GM21786 (cell line): ENCODE measurements around the gene ARF6.
"Not testable (repeated sequence)": the region's sequence is repeated elsewhere in the genome, so short reads cannot be mapped to it uniquely, and the experiment has no call there.

Source experiments
- ATAC-seq: cut with Tn5 transposase; IDR thresholded peaks from one replicate; pipeline ENCODE4 v1.9.1; 2021; ENCODE audit not compliant: unreplicated experiment

Gene ARF6

DNA sequence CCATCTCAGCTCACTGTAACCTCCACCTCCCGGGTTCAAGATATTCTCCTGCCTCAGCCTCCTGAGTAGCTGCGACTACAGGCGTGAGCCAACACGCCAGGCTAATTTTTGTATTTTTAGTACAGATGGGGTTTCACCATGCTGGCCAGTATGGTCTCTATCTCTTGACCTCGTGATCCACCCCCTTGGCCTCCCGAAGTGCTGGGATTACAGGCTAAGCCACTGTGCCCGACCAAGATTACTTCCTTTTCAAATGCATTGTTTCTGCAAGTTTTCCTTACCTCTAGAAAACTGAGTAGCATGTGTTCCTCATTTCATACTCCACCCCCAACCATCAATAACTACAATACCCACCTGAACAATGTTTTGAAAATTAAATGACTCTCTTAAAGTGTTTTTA, 13.1 kb downstream of the ARF6 start:
- no peak for ATAC-seq

DNA sequence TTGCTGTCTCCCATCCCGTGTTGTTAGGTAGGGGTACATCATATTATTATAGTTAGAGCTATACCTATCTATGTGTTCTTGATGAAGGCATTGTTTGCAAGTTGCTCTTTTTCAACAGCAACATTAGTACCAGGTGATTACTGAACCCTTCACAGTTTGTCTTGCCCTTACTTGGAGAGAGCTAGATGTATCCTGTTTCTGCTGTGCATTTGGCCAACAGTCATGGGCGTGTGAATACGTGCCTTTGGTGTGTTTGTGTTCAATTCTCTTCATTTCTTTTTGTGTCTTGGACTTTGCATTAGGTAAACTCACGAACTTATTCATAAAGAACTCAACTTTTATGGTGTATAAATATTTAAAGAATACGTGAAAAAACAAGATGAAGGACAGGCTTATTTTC, 14.3 kb downstream of the ARF6 start:
- ATAC-seq: no peak

DNA sequence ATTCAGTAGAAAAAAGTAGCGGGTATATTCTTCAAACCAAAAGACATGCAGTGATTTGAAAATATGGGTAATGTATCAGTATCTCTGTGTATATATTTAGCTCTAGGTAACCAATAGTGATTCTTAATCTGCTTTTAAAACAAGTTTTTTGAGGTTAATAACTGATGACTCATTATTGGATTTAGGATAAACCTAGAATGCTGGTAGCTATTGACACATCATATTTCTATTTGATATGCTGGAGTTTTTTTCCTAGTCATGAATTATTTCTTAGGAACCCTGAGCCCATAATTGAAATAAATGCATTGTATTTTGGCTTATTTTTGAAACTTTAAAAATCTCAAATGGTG, 15.5 kb downstream of the ARF6 start:
- ATAC-seq: no peak

DNA sequence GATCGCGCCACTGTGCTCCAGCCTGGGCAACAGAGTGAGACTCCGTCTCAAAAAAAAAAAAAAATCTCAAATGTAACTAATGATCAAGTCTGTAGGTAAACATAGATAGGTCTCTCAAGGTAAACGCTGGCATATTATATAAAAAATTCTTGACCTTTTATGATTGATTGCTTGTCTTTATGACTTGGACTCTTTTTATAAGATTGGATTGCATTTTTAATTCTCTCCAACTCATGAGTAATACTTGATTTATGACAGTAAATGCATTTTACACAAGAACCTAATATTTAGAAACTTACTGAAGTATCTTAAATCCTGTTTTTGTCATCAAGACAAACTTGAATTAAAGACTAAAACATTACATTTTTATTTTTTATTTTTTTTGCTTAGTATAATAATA, 16.1 kb downstream of the ARF6 start:
- ATAC-seq: no peak

DNA sequence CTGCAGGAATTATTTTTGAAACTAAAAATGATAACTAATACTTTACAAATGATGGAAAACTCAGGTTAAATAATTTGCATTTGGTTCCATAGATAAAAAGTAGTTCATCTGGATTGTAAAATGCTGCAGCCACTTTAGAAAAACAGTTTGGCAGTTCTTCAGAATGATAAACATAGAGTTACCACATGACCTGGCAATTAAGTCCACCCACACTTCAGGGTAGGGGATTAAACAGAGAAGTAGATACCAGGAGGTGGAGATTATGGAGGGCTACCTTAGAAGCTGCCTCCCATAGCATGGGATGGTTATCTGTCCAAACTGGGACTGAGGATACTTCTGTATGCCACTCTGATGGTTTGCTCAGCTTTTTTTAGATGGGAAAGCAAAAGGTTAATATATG, 22.2 kb downstream of the ARF6 start:
- no peak for ATAC-seq

DNA sequence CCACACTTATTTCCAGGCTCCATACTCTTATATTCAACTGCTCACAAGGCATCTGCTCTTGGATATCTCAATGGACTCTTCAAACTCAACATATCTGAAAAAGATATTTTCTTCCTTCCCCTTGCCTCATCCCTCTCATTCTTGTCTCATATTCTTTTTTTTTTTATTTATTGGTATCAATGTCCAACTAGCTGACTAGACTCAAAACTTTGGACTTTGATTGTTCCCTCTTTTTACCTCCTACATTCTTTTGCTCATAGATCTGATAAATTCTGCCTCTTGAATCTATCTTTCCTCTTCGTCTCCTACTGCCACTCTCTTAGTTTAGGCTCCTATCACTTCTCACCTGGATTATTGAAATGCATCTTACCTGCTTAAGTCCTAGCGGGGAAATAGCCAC, 25.8 kb downstream of the ARF6 start:
- no peak for ATAC-seq

DNA sequence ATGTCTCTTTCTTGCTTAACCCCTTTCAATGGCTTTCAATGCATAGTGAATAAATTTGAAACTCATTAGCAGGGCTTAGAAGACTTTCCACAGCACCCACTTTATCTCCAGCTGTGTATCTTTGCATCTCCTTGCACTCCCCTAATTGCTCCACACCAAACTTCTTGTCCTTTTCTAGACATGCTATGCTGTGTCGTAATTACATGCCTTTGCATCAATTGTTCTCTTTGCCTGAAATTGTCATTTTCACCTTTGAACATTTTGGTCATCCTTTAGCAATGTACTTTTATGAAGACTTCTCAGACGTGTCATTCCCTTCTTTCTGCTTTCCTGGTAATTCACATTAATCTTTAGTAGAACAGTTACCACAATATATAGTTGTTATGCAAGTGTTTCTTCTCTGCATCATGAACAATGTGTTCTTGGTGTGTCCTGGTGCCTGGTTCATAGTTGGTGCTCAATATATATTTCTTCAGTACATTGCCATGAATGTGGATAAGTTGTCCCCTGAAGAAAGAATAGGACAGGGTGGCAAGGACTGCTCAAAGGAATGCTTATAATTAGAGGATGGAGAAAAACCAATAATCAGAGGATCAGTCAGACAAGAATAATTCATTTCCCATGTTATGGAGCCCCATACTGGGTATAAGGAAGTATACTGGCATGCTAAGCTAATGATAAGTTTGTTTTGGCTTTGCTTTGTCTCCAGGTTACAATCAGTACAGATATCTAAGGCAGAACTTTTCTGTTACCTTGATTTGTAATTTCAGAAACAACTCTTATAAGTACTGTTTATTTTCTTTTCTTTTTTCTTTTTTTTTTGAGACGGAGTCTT, 27.2 kb downstream of the ARF6 start:
- no peak for ATAC-seq

DNA sequence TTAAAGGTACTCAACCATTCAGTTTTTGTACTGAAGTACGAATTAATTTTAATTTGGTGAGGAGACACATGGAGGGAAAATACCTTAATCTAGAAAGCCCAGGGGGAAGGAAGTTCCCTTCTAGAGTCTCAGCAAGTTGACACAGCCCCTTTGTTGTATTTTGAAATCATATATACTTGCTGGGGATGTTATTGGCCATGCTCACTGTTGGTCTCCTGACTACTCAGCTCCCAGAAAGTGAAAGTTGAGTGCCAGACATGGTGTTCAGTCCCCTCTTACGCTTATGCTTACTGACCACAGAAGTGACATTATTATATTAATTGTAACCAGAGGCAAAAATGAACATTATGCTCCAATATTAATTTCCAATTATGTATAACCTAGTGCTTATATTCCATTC, 28.1 kb downstream of the ARF6 start:
- no peak for ATAC-seq

DNA sequence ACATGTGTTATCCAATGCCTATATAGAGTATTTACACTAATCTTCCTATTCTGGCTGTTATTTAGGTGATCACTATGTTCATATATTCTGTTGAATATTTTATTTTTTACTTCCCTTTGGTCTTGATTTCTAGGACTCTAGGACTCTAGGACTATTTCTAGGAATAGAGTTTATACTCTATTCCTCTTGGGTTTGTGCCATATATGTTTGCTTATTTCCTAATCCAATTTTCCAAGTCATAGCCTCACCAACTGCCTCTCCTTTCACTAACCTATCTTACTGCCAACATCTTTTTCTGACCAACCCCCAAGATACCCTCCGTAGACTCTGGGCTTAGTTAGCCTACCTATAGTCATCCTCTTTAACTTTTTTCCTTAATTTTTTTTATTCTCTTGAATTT, 28.5 kb downstream of the ARF6 start:
- ATAC-seq: no peak

DNA sequence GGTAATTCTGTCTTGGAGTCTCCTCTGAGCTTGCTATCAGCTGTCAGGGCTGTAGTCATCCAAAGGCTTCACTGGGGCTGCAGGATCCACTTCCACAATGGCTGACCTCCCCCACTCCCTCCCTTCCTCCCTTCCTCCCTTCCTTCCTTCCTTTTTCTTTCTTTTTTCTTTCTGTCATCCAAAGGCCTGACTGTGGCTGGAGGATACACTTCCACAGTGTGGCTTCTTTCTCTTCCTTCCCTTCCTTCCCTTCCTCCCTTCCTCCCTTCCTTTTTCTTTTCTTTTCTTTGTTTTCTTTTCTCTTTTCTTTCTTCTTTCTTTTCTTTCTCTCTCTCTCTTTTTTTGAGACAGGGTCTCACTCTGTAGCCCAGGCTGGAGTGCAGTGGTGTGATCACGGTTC, 30.6 kb downstream of the ARF6 start:
- ATAC-seq: no peak

DNA sequence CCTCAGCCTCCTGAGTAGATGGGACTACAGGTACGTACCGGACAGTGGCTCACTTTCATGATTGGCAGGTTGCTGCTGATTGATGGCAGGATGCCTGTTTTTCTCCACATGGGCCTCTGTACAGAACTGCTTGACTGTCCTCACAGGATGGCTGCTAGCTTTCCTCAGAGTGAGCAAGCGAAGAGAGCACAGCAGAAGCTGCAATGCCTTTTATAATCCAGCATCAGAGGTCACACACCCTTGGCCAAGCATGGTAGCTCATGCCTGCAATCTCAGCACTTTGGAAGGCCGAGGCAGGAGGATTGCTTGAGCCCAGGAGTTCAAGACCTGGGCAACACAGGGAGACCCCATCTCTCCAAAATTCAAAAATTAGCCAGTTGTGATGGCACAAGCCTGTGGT, 31.0 kb downstream of the ARF6 start:
- ATAC-seq: no peak

DNA sequence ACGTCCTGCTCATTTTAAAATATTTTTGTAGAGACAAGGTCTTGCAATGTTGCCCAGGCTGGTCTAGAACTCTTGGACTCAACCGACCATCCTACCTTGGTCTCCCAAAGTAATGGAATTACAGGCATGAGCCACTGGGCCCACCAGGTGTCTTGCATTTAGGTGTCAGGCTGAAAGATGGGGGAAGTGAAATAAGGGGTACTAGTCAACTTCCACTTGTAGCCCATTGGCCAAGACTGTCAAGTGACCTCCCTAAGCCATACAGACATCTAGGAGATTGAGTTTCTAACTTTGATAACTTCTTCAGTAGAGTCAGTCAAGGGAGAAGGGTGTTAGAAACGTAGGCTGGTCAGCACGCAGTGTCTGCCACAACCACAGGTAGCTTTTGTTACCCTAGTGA, 32.0 kb downstream of the ARF6 start:
- ATAC-seq: no peak

DNA sequence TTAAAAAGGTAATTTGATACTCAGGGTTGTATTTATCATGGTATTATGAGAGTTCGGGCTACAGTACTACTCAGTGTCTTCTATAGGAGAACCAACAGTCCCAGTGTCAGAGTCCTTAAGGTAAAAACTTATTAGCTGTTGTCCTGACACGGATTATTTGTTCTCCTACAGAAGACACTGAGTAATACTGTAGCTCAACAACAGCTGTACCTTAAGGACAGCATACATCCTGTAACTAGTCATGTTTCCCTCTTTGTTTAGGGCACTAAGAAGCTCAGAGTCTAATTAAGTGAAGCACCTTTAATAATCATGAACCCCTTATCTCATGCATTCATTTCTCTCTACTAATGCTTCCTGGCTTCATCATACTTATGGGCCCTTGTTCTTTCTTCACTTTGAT, 33.9 kb downstream of the ARF6 start:
- ATAC-seq: no peak

DNA sequence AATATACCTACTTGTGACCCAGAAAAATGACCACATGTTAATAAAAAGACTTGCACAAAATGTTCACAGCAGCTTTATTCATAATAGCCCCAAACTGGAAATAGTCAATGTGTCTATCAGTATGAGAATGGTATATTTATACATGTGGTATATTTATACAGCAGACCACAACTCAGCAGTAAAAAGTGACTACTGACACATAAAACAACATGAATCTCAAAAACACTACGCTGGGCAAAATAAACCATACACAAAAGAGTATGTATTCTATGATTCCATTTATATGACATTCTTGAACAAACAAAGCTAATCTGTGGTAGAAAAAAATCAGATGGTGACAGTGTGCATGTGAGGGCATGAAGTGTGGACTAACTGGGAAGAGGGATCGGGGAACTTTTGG, 35.1 kb downstream of the ARF6 start:
- no peak for ATAC-seq

DNA sequence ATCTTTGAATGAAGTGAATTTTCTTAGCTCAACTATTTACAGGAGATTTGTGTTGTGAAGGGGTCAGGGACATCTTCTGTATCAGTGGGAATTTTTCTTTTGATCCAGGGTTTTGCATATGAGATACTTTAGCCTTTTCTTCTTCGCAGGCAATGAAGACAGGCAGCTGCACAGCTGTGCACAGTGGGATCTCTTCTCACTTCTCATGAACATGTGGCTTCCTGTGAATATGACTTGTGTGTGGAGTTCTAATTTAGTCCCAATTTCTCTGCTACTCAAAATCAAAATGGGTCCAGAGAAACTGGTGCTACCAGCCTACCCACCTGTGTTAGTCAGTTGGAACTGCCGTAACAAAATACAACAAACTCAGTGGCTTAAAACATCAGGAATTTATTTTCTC, 37.8 kb downstream of the ARF6 start:
- no peak for ATAC-seq

DNA sequence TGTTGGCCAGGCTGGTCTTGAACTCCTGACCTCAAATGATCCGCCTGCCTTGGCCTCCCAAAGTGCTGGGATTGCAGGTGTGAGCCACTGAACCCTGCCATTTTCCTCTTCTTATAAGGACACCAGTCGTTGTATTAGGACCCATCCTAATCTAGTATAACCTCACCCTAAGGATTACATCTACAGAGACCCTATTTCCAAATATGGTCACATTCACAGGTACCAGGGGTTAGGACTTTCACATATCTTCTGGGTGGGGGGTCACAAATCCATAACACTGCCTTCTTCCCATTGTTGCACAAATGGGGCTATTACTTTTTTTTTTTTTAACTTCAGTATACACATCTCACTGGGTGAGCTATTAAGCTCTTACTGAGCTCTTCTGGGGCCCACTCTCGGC, 38.6 kb downstream of the ARF6 start:
- ATAC-seq: no peak

DNA sequence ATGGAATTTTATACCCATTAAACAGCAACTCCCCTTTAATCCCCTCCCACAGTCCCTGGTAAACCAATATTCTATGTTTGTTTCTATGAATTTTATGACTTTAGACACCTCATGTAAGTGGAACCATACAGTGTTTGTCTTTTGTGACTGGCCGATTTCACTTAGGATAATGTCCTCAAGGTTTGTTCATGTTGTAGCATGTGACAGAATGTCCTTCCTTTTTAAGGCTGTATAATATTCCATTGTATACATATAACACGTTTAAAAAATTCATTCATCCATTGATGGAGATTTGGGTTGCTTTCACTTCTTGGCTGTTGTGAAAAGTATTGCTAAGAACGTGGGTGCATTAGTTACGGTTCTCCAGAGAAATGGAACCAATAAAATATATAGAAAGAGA, 40.2 kb downstream of the ARF6 start:
- no peak for ATAC-seq

DNA sequence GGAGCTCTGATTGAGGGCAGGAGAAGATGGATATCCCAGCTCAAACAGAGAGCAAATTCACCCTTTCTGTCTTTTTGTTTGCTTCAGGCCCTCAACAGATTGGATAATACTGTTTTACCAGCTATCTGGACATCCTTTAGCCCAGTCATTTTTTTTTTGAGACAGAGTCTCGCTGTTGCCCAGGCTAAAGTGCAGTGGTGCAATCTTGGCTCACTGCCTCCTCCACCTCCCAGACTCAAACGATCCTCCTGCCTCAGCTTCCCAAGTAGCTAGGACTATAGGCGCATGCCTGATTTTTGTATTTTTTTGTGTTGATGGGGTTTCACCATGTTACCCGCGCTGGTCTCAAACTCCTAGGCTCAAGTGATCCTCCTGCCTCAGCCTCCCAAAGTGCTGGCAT, 40.8 kb downstream of the ARF6 start:
- no peak for ATAC-seq

DNA sequence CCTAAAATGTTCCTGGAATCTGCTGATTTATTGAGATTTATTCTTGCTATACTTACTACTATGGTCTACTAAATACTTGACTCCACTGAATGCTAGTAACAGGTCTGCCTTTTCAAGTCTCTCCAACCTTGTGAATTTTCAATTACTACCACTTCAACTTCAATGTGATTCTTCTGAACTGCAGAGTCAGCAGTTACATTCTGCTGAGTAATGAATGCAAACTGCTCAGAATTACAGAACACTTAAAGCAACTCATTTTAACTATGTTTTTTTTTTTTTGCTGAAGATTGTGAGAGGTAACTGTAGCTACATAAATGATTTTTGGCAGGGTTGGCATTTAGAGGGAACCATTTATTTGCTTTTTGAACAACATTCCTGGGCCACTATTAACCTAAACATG, 41.8 kb downstream of the ARF6 start:
- no peak for ATAC-seq

DNA sequence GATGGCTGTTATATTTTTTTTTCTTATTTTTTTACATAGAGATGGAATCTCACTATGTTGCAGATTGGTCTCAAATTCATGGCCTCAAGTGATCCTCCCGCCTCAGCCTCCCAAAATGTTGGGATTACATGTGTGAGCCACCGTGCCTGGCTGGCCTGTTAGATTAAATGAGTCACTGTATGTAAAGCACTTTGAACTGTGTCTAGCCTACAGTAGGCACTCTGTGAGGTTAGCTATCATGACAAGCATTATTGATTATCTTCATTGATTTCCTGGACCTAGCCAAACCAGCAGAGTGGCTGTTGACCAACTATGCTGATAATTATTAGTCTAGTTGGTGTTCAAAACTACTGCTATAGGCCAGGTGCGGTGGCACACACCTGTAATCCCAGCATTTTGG, 42.6 kb downstream of the ARF6 start:
- no peak for ATAC-seq

DNA sequence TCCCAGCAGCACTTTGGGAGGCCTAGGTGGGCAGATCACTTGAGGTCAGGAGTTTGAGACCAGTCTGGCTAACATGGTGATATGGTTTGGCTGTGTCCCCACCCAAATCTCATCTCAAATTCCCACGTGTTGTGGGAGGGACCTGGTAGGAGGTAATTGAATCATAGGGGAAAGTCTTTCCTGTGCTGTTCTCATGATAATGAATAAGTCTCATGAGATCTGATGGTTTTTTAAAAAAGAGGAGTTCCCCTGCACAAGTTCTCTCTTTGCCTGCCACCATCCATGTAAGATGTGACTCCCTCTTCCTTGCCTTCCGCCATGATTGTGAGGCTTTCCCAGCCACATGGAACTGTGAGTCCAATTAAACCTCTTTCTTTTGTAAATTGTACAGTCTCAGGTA, 43.4 kb downstream of the ARF6 start:
- not testable (repeated sequence) for ATAC-seq

DNA sequence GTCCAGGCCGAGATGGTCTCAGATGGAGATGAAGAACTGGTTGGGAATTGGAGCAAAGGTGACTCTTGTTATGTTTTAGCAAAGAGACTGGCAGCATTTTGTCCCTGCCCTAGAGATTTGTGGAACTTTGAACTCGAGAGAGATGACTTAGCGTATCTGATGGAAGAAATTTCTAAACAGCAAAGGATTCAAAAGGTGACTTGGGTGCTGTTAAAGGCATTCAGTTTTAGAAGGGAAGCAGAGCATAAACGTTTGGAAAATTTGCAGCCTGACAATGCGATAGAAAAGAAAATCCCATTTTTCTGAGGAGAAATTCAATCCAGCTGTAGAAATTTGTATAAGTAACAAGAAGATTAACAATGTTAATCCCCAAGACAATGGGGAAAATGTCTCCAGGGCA, 44.0 kb downstream of the ARF6 start:
- not testable (repeated sequence) for ATAC-seq

DNA sequence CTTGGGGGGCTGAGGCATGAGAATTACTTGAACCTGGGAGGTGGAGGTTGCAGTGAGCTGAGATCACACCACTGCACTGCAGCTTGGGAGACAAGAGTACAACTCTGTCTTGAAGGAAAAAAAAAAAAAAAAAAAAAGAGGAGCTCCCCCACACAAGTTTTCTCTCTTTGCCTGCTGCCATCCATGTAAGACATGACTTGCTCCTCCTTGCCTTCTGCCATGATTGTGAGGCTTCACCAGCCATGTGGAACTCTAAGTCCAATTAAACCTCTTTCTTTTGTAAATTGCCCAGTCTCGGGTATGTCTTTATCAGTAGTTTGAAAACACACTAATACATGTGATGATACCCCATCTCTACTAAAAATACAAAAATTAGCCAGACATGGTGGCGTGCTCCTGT, 46.3 kb downstream of the ARF6 start:
- ATAC-seq: not testable (repeated sequence)
